Globus pallidus (tissue), 1 donor: Measurements from ENCODE around the gene STH.
"Not testable (repeated sequence)": the region's sequence is repeated elsewhere in the genome, so short reads cannot be mapped to it uniquely, and the experiment has no call there.

ENCODE experiments used
- DNase-seq: peaks from one replicate; pipeline ENCODE4 v3.0.0-alpha.2; 2015; ENCODE audit warnings: low spot score

Gene STH, protein sequence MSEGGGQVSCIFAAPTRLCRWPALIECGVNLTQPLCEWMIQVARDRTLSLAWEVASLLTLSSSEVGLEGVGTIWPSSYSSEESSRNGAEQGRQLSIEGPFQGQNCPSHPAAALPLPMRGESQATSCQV

DNA sequence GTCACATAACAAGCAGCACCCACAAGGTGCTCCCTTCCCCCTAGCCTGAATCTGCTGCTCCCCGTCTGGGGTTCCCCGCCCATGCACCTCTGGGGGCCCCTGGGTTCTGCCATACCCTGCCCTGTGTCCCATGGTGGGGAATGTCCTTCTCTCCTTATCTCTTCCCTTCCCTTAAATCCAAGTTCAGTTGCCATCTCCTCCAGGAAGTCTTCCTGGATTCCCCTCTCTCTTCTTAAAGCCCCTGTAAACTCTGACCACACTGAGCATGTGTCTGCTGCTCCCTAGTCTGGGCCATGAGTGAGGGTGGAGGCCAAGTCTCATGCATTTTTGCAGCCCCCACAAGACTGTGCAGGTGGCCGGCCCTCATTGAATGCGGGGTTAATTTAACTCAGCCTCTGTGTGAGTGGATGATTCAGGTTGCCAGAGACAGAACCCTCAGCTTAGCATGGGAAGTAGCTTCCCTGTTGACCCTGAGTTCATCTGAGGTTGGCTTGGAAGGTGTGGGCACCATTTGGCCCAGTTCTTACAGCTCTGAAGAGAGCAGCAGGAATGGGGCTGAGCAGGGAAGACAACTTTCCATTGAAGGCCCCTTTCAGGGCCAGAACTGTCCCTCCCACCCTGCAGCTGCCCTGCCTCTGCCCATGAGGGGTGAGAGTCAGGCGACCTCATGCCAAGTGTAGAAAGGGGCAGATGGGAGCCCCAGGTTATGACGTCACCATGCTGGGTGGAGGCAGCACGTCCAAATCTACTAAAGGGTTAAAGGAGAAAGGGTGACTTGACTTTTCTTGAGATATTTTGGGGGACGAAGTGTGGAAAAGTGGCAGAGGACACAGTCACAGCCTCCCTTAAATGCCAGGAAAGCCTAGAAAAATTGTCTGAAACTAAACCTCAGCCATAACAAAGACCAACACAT is at the start of gene STH:
Gene STH, plus strand, starts transcription at position 264 of the 913 bp plus-strand sequence. Its CDS starts 30 bp downstream, at position 294.
- no peak for DNase-seq

DNA sequence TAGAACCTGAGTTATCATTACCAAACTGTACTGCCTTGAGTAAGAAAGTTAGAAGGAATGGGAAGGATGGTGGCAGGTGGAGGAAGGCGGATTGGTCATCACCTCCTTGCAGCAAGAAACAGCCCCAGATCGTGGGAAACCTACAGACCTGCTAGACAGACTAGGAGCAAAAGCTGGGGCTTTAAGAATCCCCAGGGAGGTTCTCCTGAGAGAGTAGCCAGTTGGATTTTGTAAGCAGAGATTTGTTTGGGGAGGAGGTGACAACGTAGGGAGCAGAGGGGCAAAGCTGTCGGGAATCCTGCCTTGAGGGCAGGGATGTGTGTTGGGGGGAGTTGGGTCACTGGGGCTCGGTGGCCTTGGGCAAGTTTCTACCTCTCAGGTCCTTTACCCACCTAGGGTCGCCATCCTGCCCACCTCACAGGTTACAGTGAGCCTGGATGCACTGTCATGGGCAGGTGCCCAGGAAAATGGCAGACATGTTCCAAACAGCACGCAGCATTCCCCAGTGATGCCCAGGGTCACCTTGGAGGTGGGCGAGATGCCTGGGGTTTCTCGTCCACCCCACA is 49.2 kb upstream of the STH start:
- DNase-seq = no peak

DNA sequence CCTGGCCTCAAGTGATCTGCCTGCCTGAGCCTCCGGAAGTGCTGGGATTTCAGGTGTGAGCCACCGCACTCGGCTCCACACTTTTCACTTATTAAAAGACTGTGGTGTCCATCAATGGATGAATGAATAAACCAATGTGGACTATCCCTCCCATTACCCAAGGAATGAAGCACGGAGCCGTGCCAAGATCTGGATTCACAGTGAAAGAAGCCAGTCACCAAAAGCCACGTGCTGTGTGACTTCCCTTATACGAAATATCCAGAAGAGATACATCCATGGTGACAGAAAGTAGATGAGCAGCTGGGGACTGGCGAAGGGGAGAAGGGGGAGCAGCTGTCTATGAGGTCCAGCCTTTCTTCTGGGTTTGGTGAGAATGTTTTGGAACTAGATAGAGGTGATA is 48.2 kb upstream of the STH start:
- DNase-seq = no peak

DNA sequence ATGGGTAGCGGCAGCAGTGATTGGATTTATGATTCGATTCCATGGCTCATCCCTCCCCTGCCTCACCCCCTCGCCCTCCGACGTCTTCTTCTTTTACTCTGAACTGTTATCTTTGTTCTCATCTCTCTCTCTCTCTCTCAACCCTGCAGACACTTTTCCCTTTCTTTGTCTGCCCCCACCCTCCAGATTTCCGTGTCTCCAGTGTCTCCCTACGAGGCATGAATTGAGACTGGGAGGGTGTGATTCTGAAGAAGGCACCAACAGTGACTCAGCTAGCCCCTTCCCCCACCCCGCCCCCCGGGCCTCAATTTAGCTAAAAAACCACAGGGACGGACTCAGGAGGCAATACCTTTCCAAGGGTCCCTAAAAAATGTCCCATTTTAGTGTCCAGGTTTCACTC is 47.6 kb upstream of the STH start:
- DNase-seq = no peak

DNA sequence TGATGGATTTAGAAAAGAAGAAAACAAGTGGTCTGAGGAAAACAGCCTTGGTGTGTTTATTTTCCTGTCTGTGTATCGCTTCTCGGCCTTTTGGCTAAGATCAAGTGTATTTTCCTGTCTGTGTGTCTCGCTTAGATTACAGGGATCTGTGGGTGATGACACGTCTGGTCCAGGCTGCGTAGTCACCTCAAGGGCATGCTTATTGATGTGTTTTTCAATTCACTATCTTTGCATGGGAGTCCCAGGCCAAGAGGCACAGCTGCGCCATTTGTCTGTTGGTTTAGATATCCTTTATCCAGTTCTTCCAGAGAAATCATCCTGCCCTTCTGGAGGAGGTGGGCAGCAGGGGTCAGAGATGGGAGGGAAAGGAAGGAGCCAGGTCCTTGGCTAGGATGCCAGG is 47.1 kb upstream of the STH start:
- no peak for DNase-seq

DNA sequence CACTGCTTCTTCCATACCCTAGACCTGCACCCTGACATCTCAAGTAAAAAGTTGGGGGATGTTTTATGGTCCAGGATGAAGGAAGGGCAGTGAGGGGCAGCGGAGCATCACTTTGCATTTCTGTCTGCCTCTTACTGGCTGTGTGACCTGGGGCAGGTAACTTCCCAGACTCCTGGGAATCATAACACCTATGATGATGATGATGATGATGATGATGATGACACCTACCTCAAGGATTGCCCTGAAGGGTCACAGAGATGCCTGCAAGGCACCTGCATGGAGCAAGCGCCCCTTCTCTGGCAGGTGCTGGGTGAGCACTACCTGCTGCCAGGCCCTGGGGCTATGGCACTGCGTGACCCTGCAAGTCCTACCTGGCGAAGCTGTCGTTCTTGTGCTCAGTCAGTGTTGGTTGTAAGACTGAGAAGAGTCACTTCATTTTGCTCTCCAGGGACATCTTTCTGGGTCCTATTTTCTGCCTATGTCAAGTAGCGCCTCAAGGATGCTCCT is 46.2 kb upstream of the STH start:
- no peak for DNase-seq

DNA sequence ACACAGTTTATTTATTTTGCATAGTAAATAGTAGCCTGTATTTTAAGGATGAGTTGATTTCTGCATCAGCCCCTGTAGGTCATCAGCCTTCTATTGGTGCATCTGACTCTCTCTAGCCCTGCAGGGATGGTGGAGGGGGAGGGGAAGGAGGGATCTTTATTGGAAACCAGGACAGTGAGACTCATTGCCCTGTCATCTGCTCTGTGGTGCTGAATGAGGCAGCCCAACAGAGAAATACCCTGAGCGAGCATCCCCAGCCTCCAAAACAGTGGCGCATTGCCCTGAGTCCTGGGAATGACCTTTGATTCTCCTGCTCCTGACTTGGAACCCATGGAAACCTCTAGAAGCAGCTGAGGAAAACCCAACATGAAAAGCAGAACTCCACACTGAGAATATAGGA is 45.5 kb upstream of the STH start:
- no peak for DNase-seq

DNA sequence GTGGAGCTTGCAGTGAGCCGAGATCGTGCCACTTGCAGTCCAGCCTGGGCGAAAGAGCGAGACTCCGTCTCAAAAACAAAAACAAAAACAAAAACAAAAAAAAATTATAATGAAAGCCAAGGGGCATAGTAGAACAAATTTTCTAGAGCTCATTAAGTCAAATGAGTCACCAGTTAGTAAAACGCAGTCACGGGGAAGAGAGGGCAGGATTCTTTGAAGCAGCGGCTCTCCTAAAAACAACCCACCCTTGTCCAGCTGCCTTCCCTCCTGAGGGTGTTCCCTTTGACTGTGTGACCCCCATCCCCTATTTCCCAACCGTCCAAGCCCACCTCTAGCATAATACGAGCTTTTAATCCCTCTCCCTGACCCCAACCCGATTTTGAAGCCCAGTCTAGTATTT is 44.1 kb upstream of the STH start:
- DNase-seq = no peak

DNA sequence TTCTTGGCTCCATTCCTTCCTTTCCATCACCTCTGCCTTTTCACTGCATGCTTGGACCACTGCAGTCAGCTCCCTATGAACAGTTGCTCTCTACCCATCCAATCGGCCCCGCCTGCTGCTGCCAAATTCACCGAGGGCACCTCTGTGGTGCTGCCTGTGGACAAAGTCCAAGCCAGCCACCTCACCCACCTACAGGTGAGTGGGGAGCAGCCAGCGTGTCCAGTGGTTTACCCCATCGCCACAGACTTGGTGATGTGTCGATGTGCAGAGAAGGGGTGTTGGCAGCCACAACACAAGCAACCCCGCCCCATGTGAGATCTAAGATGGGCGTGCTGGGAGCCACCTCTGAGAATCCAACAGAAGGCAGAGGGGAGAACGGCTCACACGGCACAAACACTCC is 43.7 kb upstream of the STH start:
- no peak for DNase-seq

DNA sequence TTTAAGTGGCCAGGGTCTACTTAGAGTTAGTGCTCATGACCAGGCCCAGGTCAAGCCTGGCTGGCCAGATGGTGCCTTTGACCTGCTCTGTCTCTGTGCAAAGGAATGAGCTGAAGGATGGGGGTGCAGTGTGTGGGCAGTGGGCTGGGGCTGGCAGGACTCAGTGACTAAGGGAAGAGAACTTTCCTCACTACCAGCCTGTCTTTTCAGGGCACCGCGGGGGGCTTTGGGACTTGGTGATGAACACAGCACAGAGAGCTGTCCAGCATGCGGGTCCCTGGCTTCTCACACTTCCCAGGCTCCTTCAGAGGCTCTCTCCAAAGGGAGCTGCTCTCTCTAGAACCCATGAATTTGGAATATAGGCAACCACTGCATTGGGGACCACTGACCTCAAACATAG is 43.0 kb upstream of the STH start:
- no peak for DNase-seq

DNA sequence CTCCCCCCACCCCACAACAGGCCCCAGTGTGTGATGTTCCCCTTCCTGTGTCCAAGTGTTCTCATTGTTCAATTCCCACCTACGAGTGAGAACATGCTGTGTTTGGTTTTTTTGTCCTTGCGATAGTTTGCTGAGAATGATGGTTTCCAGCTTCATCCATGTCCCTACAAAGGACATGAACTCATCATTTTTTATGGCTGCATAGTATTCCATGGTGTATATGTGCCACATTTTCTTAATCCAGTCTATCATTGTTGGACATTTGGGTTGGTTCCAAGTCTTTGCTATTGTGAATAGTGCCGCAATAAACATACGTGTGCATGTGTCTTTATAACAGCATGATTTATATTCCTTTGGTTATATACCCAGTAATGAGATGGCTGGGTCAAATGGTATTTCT is 42.3 kb upstream of the STH start:
- DNase-seq = not testable (repeated sequence)

DNA sequence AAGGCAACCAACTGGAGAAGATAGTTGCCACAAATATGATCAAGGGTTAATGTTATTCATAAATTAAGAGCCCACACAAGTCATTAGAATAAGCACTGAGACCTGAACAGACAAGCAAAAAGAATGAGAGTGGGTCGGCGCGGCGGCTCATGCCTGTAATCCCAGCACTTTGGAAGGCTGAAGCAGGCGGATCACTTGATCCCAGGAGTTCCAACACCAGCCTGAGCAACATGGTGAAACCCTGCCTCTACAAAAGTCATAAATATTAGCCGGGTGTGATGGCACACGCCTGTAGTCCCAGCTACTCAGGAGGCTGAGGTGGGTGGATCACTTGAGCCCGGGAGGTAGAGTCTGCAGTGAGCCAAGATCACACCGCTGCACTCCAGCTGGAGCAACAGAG is 40.7 kb upstream of the STH start:
- no peak for DNase-seq

DNA sequence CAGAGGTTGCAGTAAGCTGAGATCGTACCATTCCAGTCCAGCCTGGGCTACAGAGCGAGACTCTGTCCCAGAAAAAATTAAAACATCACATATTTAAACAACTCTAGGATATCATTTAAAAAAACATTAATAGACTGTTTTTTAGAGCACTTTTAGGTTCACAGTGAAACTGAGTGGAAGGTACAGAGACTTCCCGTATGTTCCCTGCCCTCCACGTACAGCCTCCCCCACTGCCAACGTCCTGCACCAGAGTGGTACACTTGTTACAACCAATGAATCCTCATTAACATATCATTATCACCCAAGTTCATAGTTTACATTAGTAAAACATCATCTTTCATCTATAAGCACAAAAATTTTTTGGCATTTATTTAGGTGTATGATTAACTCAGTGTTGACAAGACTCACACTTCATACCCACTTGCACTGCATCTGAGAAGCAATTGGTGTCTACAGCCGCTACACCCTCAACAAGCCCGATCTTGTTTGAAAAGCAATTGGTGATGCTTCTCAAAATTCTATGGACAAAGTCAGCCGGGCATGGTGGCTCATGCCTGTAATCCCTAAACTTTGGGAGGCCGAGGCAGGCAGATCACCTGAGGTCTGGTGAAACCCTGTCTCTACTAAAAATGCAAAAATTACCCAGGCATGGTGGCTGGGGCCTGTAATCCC is 39.9 kb upstream of the STH start:
- DNase-seq = no peak

DNA sequence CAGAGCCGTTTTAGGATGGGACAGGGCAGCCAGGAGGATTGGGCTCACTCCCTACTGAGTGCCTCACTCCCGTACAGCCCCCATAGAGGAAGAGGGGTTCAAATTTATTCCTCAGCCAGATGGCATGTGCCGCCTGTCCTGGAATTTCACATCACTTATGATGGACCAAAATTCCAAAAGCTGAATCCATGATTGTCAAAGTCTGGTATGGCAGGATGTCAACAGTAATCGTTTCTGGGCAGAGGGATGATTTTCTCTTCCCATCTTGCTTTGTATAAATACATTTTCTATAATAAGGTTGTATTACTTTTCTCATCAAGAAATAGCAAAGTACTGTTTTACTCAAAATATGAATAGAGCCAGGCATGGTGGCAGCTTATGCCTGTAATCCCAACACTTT is 38.7 kb upstream of the STH start:
- no peak for DNase-seq

DNA sequence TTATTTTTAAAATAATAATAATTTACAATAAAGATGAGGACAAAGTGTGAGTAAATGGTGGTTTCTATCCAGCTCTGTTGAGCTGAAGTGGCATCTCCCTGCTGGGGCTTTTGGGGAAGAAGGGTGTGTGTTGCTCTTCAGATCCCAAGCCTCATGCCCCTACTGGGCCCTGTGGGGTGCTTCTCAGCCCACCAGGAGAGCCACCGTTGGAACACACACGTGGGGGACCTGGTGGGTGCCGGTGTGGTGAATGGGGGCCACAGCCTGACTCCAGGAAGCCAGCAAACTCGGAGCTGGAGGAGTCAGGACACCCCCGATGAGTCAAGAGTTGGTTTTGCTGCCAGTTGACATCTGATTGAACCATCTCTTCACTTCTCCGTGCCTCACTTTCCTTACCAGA is 37.8 kb upstream of the STH start:
- no peak for DNase-seq

DNA sequence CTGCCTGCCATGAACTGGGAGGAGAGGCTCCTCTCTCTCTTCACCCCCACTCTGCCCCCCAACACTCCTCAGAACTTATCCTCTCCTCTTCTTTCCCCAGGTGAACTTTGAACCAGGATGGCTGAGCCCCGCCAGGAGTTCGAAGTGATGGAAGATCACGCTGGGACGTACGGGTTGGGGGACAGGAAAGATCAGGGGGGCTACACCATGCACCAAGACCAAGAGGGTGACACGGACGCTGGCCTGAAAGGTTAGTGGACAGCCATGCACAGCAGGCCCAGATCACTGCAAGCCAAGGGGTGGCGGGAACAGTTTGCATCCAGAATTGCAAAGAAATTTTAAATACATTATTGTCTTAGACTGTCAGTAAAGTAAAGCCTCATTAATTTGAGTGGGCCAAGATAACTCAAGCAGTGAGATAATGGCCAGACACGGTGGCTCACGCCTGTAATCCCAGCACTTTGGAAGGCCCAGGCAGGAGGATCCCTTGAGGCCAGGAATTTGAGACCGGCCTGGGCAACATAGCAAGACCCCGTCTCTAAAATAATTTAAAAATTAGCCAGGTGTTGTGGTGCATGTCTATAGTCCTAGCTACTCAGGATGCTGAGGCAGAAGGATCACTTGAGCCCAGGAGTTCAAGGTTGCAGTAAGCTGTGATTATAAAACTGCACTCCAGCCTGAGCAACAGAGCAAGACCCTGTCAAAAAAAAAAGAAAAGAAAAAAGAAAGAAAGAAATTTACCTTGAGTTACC is 36.7 kb upstream of the STH start:
- no peak for DNase-seq

DNA sequence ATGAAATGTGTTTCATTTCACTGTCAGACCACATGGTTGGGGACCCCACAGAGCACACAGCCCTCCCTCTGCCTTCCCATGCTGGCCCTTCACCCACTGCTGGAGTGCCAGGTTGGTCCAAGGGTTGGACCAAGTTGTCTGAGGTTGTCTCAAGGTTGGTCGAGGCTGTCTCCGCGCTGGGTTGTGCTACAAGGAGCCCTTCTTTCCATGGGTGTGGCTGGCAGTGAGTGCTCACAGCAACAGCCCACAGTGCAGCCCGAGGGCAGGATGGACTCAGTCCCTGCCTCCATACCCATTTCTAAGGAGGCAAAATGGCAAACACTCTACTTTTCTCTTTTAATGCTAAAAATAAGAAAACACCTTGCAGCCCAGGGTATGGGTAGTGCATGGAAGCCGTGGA is 35.8 kb upstream of the STH start:
- DNase-seq = no peak

DNA sequence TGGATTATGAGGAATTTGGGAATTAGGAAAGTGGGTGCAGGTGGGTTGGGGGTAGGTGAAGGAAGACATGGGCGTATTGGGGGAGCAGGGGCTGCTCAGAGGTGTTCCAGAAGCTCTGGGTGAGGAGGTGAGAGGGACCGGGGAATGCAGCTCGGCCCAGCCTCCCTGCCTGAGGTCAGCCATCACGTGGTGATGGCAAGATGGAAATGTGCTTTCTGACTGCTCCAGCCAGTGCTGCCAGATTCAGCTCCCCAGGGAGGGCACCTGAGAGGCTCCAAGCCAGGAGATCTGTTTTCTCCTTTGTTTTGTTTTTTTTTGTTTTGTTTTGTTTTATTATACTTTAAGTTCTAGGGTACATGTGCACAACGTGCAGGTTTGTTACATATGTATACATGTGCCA is 35.2 kb upstream of the STH start:
- no peak for DNase-seq

DNA sequence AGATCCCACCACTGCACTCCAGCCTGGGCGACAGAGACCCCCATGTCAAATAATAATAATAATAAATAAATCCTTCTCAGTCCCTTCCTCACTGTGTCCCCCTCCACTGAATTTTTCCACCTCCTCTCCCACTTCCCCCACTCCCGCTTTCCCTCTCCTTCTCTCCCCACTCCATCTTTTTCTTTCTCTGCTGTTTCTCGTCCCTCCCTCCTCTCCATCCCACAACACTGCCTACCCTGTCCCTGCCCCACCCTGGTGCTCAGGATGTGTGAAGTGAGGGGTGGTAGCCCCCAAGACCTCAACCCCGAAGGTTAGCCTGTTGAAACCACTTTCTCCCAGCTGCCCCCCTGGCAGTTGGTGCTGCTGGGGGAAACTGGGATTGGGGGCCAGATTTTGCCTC is 34.4 kb upstream of the STH start:
- no peak for DNase-seq

DNA sequence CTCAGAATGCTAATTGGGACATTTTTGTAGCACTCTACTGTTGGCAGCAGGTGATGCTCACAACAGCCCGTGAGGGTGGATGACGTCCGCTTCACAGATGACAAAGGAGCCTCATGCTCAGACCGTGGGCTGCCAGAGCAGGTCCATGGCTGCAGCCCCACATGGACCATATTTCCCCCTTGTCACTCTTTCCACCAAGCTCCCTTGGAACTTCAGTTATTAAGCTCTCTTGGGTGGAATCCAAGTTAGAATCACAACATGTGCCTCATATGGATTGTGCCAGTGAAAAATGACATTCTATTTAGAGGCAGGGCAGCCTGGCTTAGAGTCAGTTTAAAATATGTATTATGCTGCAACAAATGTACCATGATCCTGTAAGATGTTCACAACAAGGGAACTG is 33.2 kb upstream of the STH start:
- no peak for DNase-seq

DNA sequence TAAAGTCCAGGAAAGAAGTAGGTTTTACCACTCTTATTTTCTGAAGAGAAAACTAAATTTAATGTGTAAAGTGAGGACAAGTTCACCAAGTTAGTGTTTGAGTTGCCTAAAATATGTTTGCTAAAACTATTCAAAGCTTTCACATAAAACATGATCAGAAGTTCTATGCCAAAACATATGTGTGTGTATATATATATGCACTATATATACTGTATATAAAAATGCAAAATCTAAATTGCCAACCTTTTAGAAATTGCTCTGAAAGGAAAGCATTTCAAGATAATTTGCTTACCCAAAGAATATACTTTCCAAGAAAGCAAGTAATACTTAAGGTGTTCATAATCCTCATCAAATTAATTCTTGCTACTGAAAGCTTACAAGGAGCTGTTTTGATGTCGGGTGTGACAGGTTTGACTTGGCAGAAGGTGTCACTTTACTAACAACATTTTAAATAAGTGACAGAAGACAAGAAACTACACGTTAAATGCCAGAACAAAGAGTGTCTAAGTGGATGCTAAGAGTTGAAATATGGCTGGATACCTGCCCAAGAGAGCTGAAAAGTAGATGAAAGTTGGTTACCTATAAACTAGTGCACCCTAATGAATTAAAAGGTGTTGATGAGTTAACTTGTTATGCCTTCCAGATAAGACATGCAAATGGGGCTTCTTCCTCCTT is 32.3 kb upstream of the STH start:
- DNase-seq = no peak

DNA sequence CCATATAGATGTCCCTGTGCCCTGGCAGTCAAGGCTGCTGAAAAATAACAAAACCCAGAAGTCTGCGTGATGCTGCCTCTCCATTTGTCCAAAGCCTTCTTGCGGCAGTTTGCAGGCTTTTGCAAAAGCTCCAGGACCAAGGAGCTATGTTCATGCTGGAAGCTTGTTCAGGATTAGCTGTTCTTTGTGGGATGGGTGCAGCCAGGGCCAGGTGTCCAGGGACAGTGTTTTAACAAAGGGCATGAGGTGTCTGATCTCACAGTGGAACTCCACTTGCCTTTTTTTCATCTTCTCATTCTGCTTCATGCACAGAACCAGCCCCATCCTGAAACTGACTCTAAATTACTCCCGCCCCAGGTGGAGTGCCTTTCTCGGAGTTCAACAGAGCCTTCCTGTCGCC is 31.7 kb upstream of the STH start:
- no peak for DNase-seq
